ENCODE measurements around the gene TMIGD3.

DNA sequence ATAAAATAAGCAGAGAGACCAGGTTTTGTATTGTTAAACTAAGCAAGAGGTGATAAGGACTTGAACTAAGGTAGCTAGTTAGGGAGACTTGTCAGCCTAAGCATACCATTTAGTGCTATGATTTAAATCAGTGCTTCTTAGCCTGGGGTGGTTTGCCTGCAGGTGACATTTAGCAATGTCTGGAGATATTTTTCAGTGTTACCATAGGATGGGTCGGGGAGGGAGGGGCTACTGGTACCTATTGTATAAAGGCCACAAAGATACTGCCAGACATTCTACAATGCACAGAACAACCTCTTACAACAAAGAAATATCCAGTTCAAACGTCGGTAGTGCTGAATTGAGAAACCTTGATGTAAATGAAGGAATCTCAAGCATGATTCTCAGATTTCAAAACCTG, 50.9 kb downstream of the TMIGD3 start:
- TF ChIP-seq POLR2AphosphoS5 (IDR thresholded peaks at IDR 0.05; ENCODE audit: low read depth) (no peak), GABPA (IDR thresholded peaks at IDR 0.05; ENCODE audit: low read depth) (no peak), SPI1 (IDR thresholded peaks at IDR 0.05; ENCODE audit: borderline replicate concordance, low read depth) (no peak)
- TF ChIP-seq, protein P1, sequence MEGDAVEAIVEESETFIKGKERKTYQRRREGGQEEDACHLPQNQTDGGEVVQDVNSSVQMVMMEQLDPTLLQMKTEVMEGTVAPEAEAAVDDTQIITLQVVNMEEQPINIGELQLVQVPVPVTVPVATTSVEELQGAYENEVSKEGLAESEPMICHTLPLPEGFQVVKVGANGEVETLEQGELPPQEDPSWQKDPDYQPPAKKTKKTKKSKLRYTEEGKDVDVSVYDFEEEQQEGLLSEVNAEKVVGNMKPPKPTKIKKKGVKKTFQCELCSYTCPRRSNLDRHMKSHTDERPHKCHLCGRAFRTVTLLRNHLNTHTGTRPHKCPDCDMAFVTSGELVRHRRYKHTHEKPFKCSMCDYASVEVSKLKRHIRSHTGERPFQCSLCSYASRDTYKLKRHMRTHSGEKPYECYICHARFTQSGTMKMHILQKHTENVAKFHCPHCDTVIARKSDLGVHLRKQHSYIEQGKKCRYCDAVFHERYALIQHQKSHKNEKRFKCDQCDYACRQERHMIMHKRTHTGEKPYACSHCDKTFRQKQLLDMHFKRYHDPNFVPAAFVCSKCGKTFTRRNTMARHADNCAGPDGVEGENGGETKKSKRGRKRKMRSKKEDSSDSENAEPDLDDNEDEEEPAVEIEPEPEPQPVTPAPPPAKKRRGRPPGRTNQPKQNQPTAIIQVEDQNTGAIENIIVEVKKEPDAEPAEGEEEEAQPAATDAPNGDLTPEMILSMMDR (IDR thresholded peaks at IDR 0.05; ENCODE audit: insufficient read depth, low read length): no peak

Measured in HL-60 (cell line).